ENCODE data around the gene GPT2.

DNA sequence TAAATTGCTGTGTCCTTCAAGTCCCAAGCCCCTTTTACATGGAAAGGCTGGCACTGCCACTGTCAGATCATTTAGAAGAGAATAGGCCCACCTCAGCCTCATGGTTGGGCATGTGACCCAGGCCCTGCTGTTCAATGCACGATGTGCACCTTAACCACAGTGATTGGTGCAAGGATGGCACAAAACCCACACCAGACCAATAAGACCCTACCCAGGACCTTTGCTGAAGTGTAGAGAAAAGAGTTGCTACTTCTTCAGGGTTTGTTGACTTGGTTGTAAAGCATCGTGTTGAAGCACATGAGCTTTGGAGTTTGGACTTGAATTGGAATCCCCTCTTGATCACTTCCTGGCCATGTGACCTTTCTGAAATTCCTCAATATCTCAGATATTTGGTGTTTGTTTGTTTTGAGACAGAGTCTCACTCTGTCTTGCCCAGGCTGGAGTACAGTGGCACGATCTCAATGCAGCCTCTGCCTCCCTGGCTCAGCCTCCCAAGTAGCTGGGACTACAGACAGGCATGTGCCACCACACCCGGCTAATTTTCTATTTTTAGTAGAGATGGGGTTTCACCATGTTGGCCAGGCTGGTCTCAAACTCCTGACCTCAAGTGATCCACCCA lies 64.5 kb downstream of the GPT2 start:
- TF ChIP-seq, protein P1, sequence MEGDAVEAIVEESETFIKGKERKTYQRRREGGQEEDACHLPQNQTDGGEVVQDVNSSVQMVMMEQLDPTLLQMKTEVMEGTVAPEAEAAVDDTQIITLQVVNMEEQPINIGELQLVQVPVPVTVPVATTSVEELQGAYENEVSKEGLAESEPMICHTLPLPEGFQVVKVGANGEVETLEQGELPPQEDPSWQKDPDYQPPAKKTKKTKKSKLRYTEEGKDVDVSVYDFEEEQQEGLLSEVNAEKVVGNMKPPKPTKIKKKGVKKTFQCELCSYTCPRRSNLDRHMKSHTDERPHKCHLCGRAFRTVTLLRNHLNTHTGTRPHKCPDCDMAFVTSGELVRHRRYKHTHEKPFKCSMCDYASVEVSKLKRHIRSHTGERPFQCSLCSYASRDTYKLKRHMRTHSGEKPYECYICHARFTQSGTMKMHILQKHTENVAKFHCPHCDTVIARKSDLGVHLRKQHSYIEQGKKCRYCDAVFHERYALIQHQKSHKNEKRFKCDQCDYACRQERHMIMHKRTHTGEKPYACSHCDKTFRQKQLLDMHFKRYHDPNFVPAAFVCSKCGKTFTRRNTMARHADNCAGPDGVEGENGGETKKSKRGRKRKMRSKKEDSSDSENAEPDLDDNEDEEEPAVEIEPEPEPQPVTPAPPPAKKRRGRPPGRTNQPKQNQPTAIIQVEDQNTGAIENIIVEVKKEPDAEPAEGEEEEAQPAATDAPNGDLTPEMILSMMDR (conservative IDR thresholded peaks at IDR 0.05): no peak
- no peak for TF ChIP-seq ZFX (IDR thresholded peaks at IDR 0.05)

All from C4-2B (cell line).